ENCODE measurements around the gene RAB5A.
"Not testable (repeated sequence)": the region's sequence is repeated elsewhere in the genome, so short reads cannot be mapped to it uniquely, and the experiment has no call there.

RAB5A gene

GRCh38 chr3:19934098-19934566, 12.8 kb upstream of the RAB5A start, which contains the start of gene EFHB:
Gene EFHB (minus strand): TSS chr3:19934217. CDS start chr3:19934018, 199 bp downstream.
- no peak within 1 kb of the TSS for H3K27ac Mint-ChIP-seq
- ATAC-seq (replicated peaks) (no peak), DNase-seq (no peak)
- no peaks in the 10 kb centered on the region for H3K9me3 Mint-ChIP-seq
- H3K27me3 Mint-ChIP-seq, result peaks cover 21 to 25% of the 10 kb centered on the region in 2 donors
- no peak within 1 kb of the TSS for H3K4me3 Mint-ChIP-seq
- H3K4me1 Mint-ChIP-seq (ENCODE audit: low read depth in 2 of 2), result peaks cover 0 to 2% of the 10 kb centered on the region in 2 donors
- H3K36me3 Mint-ChIP-seq (ENCODE audit: insufficient read depth), result no peaks in the 10 kb centered on the region

GRCh38 chr3:19937459-19938294, 9.2 kb upstream of the RAB5A start:
- DNase-seq (no peak), ATAC-seq (replicated peaks) (no peak)
- H3K4me3 Mint-ChIP-seq, result no peak overlapping the region

GRCh38 chr3:19938295-19938627, 8.6 kb upstream of the RAB5A start:
- H3K36me3 Mint-ChIP-seq (ENCODE audit: insufficient read depth), result peaks cover 2% of the 10 kb centered on the region
- H3K4me3 Mint-ChIP-seq, result no peak overlapping the region
- no peak for ATAC-seq (replicated peaks)
- H3K27ac Mint-ChIP-seq, result no peak overlapping the region
- H3K27me3 Mint-ChIP-seq, result peaks cover 22 to 35% of the 10 kb centered on the region in 2 donors
- DNase-seq, result no peak
- H3K4me1 Mint-ChIP-seq (ENCODE audit: low read depth in 2 of 2), result no peaks in the 10 kb centered on the region
- no peaks in the 10 kb centered on the region for H3K9me3 Mint-ChIP-seq

More at GRCh38 chr3:19937459-19938294, 9.2 kb upstream of the RAB5A start:
- peaks cover 26 to 41% of the 10 kb centered on the region in 2 donors for H3K27me3 Mint-ChIP-seq
- H3K36me3 Mint-ChIP-seq (ENCODE audit: insufficient read depth), result peaks cover 2% of the 10 kb centered on the region
- no peaks in the 10 kb centered on the region for H3K4me1 Mint-ChIP-seq (ENCODE audit: low read depth in 2 of 2)
- no peaks in the 10 kb centered on the region for H3K9me3 Mint-ChIP-seq
- no peak overlapping the region for H3K27ac Mint-ChIP-seq

GRCh38 chr3:19940643-19941042, 6.3 kb upstream of the RAB5A start:
- ATAC-seq (replicated peaks), result no peak
- no peak for DNase-seq
- Mint-ChIP-seq H3K9me3 (no peaks in the 10 kb centered on the region), H3K4me1 (ENCODE audit: low read depth in 2 of 2) (no peaks in the 10 kb centered on the region), H3K36me3 (ENCODE audit: insufficient read depth) (peaks cover 2% of the 10 kb centered on the region), H3K4me3 (no peak overlapping the region), H3K27ac (no peak overlapping the region), H3K27me3 (peaks cover 10 to 22% of the 10 kb centered on the region in 2 donors)

GRCh38 chr3:19945534-19945933, 1.4 kb upstream of the RAB5A start:
- Mint-ChIP-seq H3K4me3 (peak overlapping the region; percentile 90 to 96), H3K4me1 (ENCODE audit: low read depth in 2 of 2) (peaks cover 8 to 33% of the 10 kb centered on the region in 2 donors), H3K27me3 (peaks cover 0 to 2% of the 10 kb centered on the region in 2 donors), H3K36me3 (ENCODE audit: insufficient read depth) (peaks cover 34% of the 10 kb centered on the region), H3K27ac (peak overlapping the region in 1 of 2 donors; percentile 100), H3K9me3 (no peaks in the 10 kb centered on the region)
- DNase-seq, result no peak
- ATAC-seq (replicated peaks), result no peak

- Mint-ChIP-seq H3K27ac (peak overlapping the region; percentile 96 to 100), H3K36me3 (ENCODE audit: insufficient read depth) (peaks cover 40% of the 10 kb centered on the region), H3K4me3 (peak overlapping the region; percentile 90 to 96), H3K27me3 (no peaks in the 10 kb centered on the region), H3K4me1 (ENCODE audit: low read depth in 2 of 2) (peaks cover 8 to 40% of the 10 kb centered on the region in 2 donors), H3K9me3 (no peaks in the 10 kb centered on the region)
- ATAC-seq (replicated peaks) (no peak), DNase-seq (peak in 2 of 3 experiments; percentile 3)
These were observed 697 bp upstream of the RAB5A start for GRCh38 chr3:19945969-19946831.

- DNase-seq, result peak; percentile 28 to 56 (median 31)
- Mint-ChIP-seq H3K9me3 (no peaks in the 10 kb centered on the region), H3K27me3 (no peaks in the 10 kb centered on the region), H3K27ac (peak overlapping the region; percentile 96 to 100), H3K4me1 (ENCODE audit: low read depth in 2 of 2) (peaks cover 13 to 52% of the 10 kb centered on the region in 2 donors), H3K4me3 (peak overlapping the region; percentile 90 to 96), H3K36me3 (ENCODE audit: insufficient read depth) (peaks cover 52% of the 10 kb centered on the region)
- ATAC-seq (replicated peaks), result no peak
These were observed 790 bp downstream of the RAB5A start for GRCh38 chr3:19947549-19948225.

- Mint-ChIP-seq H3K27ac (peak overlapping the region; percentile 96 to 100), H3K9me3 (no peaks in the 10 kb centered on the region), H3K27me3 (no peaks in the 10 kb centered on the region), H3K4me1 (ENCODE audit: low read depth in 2 of 2) (peaks cover 13 to 52% of the 10 kb centered on the region in 2 donors), H3K36me3 (ENCODE audit: insufficient read depth) (peaks cover 55% of the 10 kb centered on the region), H3K4me3 (peak overlapping the region; percentile 90 to 96)
- ATAC-seq (replicated peaks) (no peak), DNase-seq (no peak)
These were observed 1.3 kb downstream of the RAB5A start for GRCh38 chr3:19948226-19948591.

GRCh38 chr3:19950316-19950715, 3.4 kb downstream of the RAB5A start:
- ATAC-seq (replicated peaks) (no peak), DNase-seq (no peak)
- Mint-ChIP-seq H3K4me1 (ENCODE audit: low read depth in 2 of 2) (peaks cover 17 to 60% of the 10 kb centered on the region in 2 donors), H3K36me3 (ENCODE audit: insufficient read depth) (peaks cover 73% of the 10 kb centered on the region), H3K9me3 (no peaks in the 10 kb centered on the region), H3K27me3 (no peaks in the 10 kb centered on the region), H3K4me3 (no peak overlapping the region), H3K27ac (no peak overlapping the region)

GRCh38 chr3:19954676-19955075, 7.8 kb downstream of the RAB5A start:
- peaks cover 64% of the 10 kb centered on the region for H3K36me3 Mint-ChIP-seq (ENCODE audit: insufficient read depth)
- DNase-seq (no peak), ATAC-seq (replicated peaks) (no peak)
- H3K27me3 Mint-ChIP-seq, result no peaks in the 10 kb centered on the region
- H3K9me3 Mint-ChIP-seq, result no peaks in the 10 kb centered on the region
- H3K4me3 Mint-ChIP-seq, result no peak overlapping the region
- H3K27ac Mint-ChIP-seq, result no peak overlapping the region
- peaks cover 23 to 57% of the 10 kb centered on the region in 2 donors for H3K4me1 Mint-ChIP-seq (ENCODE audit: low read depth in 2 of 2)

GRCh38 chr3:19957354-19957753, 10.5 kb downstream of the RAB5A start:
- H3K9me3 Mint-ChIP-seq; H3K4me3 Mint-ChIP-seq; H3K27me3 Mint-ChIP-seq; ATAC-seq (replicated peaks); DNase-seq; H3K27ac Mint-ChIP-seq: not testable (repeated sequence)
- Mint-ChIP-seq H3K4me1 (ENCODE audit: low read depth in 2 of 2) (peaks cover 33 to 58% of the 10 kb centered on the region in 2 donors), H3K36me3 (ENCODE audit: insufficient read depth) (peaks cover 57% of the 10 kb centered on the region)

GRCh38 chr3:19959505-19959904, 12.6 kb downstream of the RAB5A start:
- H3K27ac Mint-ChIP-seq, result peak overlapping the region in 1 of 2 donors; percentile 15
- no peaks in the 10 kb centered on the region for H3K9me3 Mint-ChIP-seq
- no peaks in the 10 kb centered on the region for H3K27me3 Mint-ChIP-seq
- H3K36me3 Mint-ChIP-seq (ENCODE audit: insufficient read depth), result peaks cover 44% of the 10 kb centered on the region
- ATAC-seq (replicated peaks), result no peak
- H3K4me3 Mint-ChIP-seq, result no peak overlapping the region
- peaks cover 41 to 73% of the 10 kb centered on the region in 2 donors for H3K4me1 Mint-ChIP-seq (ENCODE audit: low read depth in 2 of 2)
- no peak for DNase-seq

- H3K9me3 Mint-ChIP-seq, result no peaks in the 10 kb centered on the region
- DNase-seq, result no peak
- H3K27ac Mint-ChIP-seq, result peak overlapping the region in 1 of 2 donors; percentile 15
- H3K4me3 Mint-ChIP-seq, result no peak overlapping the region
- peaks cover 32% of the 10 kb centered on the region for H3K36me3 Mint-ChIP-seq (ENCODE audit: insufficient read depth)
- no peak for ATAC-seq (replicated peaks)
- no peaks in the 10 kb centered on the region for H3K27me3 Mint-ChIP-seq
- H3K4me1 Mint-ChIP-seq (ENCODE audit: low read depth in 2 of 2), result peaks cover 42 to 76% of the 10 kb centered on the region in 2 donors
These were observed 13.8 kb downstream of the RAB5A start for GRCh38 chr3:19960696-19961095.

Measured in effector memory CD8-positive, alpha-beta T cell (primary cell).